Testis (tissue), 2 donors: ENCODE data around the gene FOXO1.

Experiments used
- POLR2A ChIP-seq: fragments of 450-650 bp; IDR thresholded peaks from one replicate; pipeline ENCODE4 v1.6.1; 2017; ENCODE audit warnings: antibody characterized with exemption, mild to moderate bottlenecking, moderate library complexity
- TF ChIP-seq, protein P1 (sequence below), 3 experiments: fragments of 450-650 bp in 2 of 3; fragments of 200-600 bp in 1 of 3; sonication (generic) in 1 of 3; IDR thresholded peaks; one replicate each; pipeline ENCODE4 v1.5.1; 2016 to 2019; ENCODE audit warnings: antibody characterized with exemption in 3 of 3, mild to moderate bottlenecking in 2 of 3, moderate library complexity in 1 of 3

DNA sequence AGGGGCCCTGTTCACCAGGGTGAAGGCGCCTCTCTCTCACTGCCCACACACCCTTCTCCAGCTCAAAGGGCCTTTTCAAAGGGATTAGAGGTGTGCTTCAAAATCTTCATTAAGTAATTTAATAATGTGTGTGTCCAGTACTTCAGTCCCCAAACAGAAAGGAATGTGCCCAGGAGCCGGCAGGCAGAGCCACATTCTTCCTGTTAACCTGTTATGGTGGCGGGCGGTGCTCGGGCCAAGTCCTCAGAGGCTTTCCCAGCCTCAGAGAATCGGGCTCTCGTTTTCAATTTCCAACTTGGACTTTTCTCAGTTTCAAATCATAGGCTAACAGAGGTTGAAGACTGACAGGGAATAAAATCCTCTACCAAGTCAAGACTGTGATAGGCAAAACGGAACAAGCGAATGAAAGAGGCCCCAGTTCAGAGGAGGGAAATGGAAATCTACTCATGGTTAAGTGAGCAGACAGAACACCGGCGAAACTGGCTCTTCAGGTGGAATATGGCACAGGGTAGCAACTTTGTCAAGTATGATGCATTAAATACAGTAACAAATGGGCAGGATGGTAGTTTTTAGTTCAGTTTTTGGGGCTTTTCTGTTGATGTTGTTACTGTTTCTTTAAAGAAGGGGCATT lies 68.6 kb downstream of the FOXO1 start:
- TF ChIP-seq, protein P1, sequence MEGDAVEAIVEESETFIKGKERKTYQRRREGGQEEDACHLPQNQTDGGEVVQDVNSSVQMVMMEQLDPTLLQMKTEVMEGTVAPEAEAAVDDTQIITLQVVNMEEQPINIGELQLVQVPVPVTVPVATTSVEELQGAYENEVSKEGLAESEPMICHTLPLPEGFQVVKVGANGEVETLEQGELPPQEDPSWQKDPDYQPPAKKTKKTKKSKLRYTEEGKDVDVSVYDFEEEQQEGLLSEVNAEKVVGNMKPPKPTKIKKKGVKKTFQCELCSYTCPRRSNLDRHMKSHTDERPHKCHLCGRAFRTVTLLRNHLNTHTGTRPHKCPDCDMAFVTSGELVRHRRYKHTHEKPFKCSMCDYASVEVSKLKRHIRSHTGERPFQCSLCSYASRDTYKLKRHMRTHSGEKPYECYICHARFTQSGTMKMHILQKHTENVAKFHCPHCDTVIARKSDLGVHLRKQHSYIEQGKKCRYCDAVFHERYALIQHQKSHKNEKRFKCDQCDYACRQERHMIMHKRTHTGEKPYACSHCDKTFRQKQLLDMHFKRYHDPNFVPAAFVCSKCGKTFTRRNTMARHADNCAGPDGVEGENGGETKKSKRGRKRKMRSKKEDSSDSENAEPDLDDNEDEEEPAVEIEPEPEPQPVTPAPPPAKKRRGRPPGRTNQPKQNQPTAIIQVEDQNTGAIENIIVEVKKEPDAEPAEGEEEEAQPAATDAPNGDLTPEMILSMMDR (IDR thresholded peaks at IDR 0.05), result no peak
- TF ChIP-seq POLR2A, result no peak
